ENCODE results near the gene COA8.

DNA sequence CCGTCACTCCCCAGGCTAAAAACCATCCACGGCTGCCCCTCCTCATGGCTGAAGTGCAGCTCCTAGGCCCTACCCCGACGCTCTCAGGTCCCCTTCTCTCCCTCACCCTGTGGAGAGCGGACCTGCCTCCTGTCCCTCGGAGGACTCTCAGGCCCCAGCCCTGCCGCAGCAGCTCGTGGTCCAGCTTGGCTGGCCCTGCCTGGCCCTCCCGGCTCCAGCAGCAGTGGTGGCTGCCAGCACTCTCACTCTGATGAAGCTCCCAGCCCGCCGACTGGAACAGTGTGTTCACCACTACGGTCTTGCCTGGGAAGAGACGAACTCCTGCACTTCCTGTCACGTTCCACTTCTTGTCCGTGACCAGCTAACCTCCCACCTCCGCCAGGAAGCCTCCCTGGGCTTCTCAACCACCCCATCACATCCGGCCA lies 11.4 kb upstream of the COA8 start:
- TF ChIP-seq CTCF (IDR thresholded peaks at IDR 0.05) (no peak), POLR2A (IDR thresholded peaks at IDR 0.05) (no peak)
